Measurements from ENCODE around the gene MEF2C. TPM values are rescaled to one million over a fixed set of nuclear protein-coding genes. Genes with fewer than 3 reads are reported as not detected.

The MEF2C gene
- total RNA-seq, 2 donors from 2014 or later = 13.9 to 44.0 TPM

DNA sequence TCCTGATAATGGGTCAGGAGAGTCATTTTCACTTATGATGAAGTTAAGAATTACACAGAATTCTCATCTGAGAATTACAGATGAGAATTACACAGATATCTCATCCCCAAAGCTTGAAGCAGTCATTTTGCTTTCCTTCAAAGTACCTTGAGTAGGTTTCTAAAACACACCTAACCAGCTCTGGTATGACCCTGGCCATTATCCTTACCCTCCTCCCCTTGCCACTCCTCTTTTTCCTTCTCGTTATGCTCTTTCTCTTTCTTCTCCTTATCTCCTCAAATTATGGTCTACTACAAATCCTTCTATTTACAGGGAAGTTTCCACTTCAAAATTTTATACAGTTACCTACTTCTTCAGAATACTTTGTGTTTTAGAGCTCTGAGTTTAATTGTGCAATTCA, 44.5 kb downstream of the MEF2C start:
- Histone ChIP-seq H3K4me1 (replicated peaks) (no peaks in the 10 kb centered on the region), H3K27ac (no peak overlapping the region), H3K4me3 (no peak overlapping the region), H3K27me3 (replicated peaks; ENCODE audit: insufficient read depth) (no peaks in the 10 kb centered on the region), H3K9me3 (no peaks in the 10 kb centered on the region), H3K36me3 (no peaks in the 10 kb centered on the region)
- TF ChIP-seq, protein P1, sequence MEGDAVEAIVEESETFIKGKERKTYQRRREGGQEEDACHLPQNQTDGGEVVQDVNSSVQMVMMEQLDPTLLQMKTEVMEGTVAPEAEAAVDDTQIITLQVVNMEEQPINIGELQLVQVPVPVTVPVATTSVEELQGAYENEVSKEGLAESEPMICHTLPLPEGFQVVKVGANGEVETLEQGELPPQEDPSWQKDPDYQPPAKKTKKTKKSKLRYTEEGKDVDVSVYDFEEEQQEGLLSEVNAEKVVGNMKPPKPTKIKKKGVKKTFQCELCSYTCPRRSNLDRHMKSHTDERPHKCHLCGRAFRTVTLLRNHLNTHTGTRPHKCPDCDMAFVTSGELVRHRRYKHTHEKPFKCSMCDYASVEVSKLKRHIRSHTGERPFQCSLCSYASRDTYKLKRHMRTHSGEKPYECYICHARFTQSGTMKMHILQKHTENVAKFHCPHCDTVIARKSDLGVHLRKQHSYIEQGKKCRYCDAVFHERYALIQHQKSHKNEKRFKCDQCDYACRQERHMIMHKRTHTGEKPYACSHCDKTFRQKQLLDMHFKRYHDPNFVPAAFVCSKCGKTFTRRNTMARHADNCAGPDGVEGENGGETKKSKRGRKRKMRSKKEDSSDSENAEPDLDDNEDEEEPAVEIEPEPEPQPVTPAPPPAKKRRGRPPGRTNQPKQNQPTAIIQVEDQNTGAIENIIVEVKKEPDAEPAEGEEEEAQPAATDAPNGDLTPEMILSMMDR (IDR thresholded peaks at IDR 0.05) = no peak
- TF ChIP-seq POLR2AphosphoS5 (IDR thresholded peaks at IDR 0.05) (no peak), POLR2A (IDR thresholded peaks at IDR 0.05) (no peak)
- no peak for DNase-seq (ENCODE audit: low spot score)
- 75% methylated on average over 1 of the region's 1 CpG for WGBS
- intact Hi-C loops (cut with DNase I) = loop anchor here (5.0 kb wide), 1 partner anchor 44 kb away; the partner anchor contains the start of gene MEF2C

DNA sequence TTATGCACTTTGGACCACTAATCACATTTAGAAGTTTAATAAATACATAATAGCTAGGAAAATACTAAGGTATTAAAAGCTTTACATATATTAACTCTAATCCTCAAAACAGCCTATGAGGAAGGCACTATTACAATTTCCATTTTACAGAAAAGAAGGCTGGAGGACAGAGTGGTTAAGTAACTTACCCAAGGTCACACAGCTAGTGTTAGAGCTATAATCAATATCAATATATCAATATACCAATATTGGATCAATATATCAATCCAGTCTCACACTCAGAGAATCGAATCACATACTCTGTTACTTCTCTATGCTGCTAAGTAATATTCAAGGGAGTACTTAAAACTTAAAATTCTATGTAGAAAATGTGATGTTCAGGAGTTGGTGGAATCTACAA, 45.2 kb downstream of the MEF2C start:
- H3K4me1 ChIP-seq (replicated peaks) = no peaks in the 10 kb centered on the region
- H3K36me3 ChIP-seq = no peaks in the 10 kb centered on the region
- no peak for DNase-seq (ENCODE audit: low spot score)
- no peaks in the 10 kb centered on the region for H3K27me3 ChIP-seq (replicated peaks; ENCODE audit: insufficient read depth)
- intact Hi-C loops (cut with DNase I) = loop anchor here (5.0 kb wide), 1 partner anchor 44 kb away; the partner anchor contains the start of gene MEF2C
- TF ChIP-seq POLR2A (IDR thresholded peaks at IDR 0.05) (no peak), POLR2AphosphoS5 (IDR thresholded peaks at IDR 0.05) (no peak)
- TF ChIP-seq, protein P1 (IDR thresholded peaks at IDR 0.05) = no peak
- H3K27ac ChIP-seq = no peak overlapping the region
- H3K4me3 ChIP-seq = no peak overlapping the region
- no peaks in the 10 kb centered on the region for H3K9me3 ChIP-seq
- 91% methylated on average over 1 of the region's 1 CpG for WGBS

DNA sequence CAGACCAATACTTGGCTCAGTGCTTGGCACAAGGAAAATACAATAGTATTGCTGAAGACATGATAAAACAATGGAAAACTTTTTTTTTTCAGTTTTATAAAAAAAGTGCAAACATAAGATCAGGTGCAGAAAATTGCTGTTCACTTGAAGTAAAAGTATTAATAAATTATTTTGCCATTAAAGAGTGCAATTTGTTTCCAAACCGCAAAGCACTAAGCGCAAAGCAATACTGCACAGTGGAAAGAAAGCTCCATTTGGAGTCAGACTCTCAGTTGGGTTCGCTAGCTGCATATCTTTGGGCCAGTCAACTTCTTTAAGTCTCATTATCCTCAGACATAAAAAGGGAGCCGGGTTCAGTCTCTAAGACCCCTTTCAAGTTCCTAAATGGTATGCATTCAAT, 45.8 kb downstream of the MEF2C start:
- Histone ChIP-seq H3K27me3 (replicated peaks; ENCODE audit: insufficient read depth) (no peaks in the 10 kb centered on the region), H3K27ac (no peak overlapping the region), H3K36me3 (no peaks in the 10 kb centered on the region), H3K9me3 (no peaks in the 10 kb centered on the region), H3K4me1 (replicated peaks) (no peaks in the 10 kb centered on the region), H3K4me3 (no peak overlapping the region)
- TF ChIP-seq, protein P1 (IDR thresholded peaks at IDR 0.05) = no peak
- TF ChIP-seq POLR2A (IDR thresholded peaks at IDR 0.05) (no peak), POLR2AphosphoS5 (IDR thresholded peaks at IDR 0.05) (no peak)
- no peak for DNase-seq (ENCODE audit: low spot score)
- WGBS = 93% methylated on average over 4 of the region's 4 CpGs
- intact Hi-C loops (cut with DNase I) = loop anchor here (5.0 kb wide), 1 partner anchor 45 kb away; the partner anchor contains the start of gene MEF2C

DNA sequence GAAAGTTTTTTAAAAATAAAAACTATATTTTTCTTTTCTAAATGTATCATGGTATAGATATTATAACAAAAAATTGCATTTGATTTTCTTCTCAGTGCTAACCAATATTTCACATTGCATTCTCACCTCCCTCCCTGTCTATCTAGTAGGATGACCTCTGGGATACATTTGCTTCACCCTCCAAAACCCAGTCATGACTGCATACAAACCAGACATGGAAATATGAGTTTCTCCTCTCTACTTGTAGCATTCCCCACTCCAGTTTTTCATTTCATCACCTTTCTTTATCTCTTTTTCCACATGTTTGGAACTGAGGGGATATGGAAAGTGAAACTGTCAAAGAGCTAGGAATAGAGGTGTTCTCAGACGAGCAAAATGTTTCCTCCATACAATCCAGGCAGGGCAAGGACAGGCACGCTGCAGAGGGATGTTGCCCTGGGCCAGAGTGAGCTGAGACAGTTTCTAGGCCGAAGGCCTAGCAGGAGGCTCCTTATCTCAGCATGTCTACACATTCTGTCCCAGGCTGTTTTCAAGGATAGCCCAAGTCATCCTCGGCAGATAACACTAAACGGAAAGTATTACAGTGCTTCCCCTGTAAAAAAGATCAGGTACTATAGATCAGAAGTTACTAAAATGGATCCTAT, 46.7 kb downstream of the MEF2C start:
- H3K4me3 ChIP-seq = no peak overlapping the region
- H3K9me3 ChIP-seq = no peaks in the 10 kb centered on the region
- WGBS = 33% methylated on average over 5 of the region's 5 CpGs
- H3K27me3 ChIP-seq (replicated peaks; ENCODE audit: insufficient read depth) = no peaks in the 10 kb centered on the region
- intact Hi-C loops (cut with DNase I) = loop anchor here (5.0 kb wide), 1 partner anchor 46 kb away; the partner anchor contains the start of gene MEF2C
- H3K36me3 ChIP-seq = no peaks in the 10 kb centered on the region
- DNase-seq (ENCODE audit: low spot score) = no peak
- H3K27ac ChIP-seq = peak overlapping the region; percentile 29 to 55
- TF ChIP-seq, protein P1 (IDR thresholded peaks at IDR 0.05) = no peak
- TF ChIP-seq POLR2AphosphoS5 (IDR thresholded peaks at IDR 0.05) = peak; percentile 7
- H3K4me1 ChIP-seq (replicated peaks) = no peaks in the 10 kb centered on the region

DNA sequence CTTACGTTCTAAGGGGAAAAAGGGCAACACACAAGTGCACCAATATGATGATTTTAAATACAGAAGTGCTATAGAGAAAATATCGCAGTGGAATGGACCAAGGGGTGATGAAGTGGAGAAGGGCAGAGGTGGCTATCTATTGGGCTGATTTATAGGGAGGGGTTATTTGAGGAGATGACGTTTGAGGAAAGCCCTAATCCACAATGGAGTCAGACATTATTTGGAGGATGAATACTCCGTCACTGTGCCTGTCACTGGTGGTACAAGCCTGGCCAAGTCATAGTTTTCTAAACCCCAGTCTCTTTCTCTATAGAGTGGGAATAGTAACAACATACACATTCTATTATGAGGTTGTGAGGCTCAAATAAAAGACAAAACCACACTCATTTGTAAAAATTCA, 48.5 kb downstream of the MEF2C start:
- no peaks in the 10 kb centered on the region for H3K9me3 ChIP-seq
- intact Hi-C loops (cut with DNase I) = loop anchor here (5.0 kb wide), 1 partner anchor 47 kb away; no protein-coding TSS in a partner anchor
- no peaks in the 10 kb centered on the region for H3K4me1 ChIP-seq (replicated peaks)
- H3K36me3 ChIP-seq = no peaks in the 10 kb centered on the region
- no peak overlapping the region for H3K27ac ChIP-seq
- no peaks in the 10 kb centered on the region for H3K27me3 ChIP-seq (replicated peaks; ENCODE audit: insufficient read depth)
- TF ChIP-seq POLR2AphosphoS5 (IDR thresholded peaks at IDR 0.05) = no peak
- TF ChIP-seq, protein P1 (IDR thresholded peaks at IDR 0.05) = no peak
- TF ChIP-seq POLR2A (IDR thresholded peaks at IDR 0.05) = no peak
- 88% methylated on average over 4 of the region's 4 CpGs for WGBS
- no peak for DNase-seq (ENCODE audit: low spot score)
- H3K4me3 ChIP-seq = no peak overlapping the region
